ENCODE results near the gene PSMD6.

PSMD6 gene

DNA sequence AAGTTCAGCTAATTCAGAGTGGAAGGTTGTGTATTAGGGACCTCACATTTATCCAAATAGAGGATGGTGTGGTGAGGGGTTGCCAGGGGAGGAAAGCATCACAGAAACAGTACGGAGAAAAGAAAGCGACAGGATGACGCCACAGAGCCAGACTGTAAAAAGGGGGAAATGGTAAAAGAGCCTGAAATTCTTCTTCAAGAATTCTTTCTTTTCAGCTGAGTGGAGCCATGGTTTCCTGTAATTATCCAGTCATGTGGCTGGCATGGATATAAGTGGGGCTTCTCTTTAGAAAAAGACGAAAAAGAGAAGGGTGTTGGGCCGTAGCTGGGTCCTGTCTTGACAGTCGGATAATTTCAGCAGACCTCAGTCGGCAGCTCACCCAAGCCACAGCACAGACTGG, 24.5 kb upstream of the PSMD6 start:
- DNase-seq (ENCODE audit: low read depth in 2 of 2) = no peak
- TF ChIP-seq, protein P1, sequence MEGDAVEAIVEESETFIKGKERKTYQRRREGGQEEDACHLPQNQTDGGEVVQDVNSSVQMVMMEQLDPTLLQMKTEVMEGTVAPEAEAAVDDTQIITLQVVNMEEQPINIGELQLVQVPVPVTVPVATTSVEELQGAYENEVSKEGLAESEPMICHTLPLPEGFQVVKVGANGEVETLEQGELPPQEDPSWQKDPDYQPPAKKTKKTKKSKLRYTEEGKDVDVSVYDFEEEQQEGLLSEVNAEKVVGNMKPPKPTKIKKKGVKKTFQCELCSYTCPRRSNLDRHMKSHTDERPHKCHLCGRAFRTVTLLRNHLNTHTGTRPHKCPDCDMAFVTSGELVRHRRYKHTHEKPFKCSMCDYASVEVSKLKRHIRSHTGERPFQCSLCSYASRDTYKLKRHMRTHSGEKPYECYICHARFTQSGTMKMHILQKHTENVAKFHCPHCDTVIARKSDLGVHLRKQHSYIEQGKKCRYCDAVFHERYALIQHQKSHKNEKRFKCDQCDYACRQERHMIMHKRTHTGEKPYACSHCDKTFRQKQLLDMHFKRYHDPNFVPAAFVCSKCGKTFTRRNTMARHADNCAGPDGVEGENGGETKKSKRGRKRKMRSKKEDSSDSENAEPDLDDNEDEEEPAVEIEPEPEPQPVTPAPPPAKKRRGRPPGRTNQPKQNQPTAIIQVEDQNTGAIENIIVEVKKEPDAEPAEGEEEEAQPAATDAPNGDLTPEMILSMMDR (IDR thresholded peaks at IDR 0.05; ENCODE audit: low read depth, low read length) = no peak
- no peak overlapping the region for H3K4me3 ChIP-seq (replicated peaks in 1 of 2; ENCODE audit: low read depth in 2 of 2, low read length in 2 of 2)

DNA sequence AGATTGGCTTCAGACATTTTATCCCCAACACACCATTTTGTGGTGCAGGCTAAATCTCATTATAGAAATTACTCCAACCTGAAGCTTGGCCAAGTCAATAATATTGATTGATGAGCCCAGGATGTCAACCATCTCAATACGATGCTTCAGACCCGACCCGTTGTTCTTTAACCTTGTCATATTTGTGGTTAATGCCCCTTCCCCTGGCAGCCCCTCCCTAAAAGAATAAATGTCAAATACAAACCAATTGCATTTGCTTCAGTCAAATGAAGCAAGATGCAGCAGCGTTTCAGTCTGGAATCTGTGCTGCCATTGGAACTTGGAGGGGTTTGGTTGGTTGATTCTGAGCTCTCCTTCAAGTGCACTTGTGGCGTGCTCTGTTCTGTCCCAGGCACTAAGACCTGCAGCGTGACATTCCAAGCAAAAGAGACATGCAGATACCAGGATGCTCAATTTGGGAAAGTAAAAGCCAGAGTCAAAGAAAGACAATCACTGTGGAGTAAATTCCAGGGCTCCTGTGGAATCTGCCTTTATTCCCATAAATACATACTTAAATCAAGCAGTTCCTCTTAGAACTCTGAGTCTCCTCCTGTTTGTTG, 23.8 kb upstream of the PSMD6 start:
- no peak overlapping the region for H3K4me3 ChIP-seq (replicated peaks in 1 of 2; ENCODE audit: low read depth in 2 of 2, low read length in 2 of 2)
- no peak for DNase-seq (ENCODE audit: low read depth in 2 of 2)
- TF ChIP-seq, protein P1 (IDR thresholded peaks at IDR 0.05; ENCODE audit: low read depth, low read length) = no peak

DNA sequence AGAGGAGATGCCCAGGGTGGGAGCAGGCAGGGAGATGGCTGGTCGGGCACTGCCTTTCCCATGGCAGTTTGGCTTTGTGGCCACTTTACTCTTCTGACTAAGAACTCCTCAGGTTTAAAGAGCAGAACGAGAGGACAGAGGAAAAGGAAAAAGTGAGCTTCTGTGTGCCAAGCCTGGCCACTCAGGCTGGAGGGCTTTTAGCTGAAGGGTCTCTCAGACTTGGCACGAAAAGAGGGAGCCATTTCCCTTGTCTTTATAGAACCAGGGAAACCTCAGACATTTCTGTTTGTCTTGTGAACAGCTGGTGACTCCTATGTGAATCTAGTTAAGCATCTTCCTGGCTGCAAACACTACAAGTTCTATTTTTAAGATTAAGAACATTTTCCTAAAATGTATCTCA, 23.3 kb upstream of the PSMD6 start:
- no peak for DNase-seq (ENCODE audit: low read depth in 2 of 2)
- TF ChIP-seq, protein P1 (IDR thresholded peaks at IDR 0.05; ENCODE audit: low read depth, low read length) = no peak
- H3K4me3 ChIP-seq (replicated peaks in 1 of 2; ENCODE audit: low read depth in 2 of 2, low read length in 2 of 2) = no peak overlapping the region

DNA sequence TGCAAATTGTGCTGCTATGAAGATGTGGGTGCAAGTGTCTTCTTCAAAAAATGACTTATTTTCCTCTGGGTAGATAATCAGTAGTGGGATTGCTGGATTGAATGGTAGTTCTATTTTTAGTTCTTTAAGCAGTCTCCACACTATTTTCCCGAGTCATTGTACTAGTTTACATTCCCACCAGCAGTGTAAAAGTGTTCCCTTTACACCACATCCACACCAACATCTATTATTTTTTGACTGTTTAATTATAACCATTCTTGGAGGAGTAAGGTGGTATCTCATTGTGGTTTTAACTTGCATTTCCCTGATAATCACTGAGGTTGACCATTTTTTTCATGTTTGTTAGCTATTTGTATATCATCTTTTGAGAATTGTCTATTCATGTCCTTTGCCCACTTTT, 19.7 kb upstream of the PSMD6 start:
- H3K4me3 ChIP-seq (replicated peaks in 1 of 2; ENCODE audit: low read depth in 2 of 2, low read length in 2 of 2) = no peak overlapping the region
- no peak for DNase-seq (ENCODE audit: low read depth in 2 of 2)
- TF ChIP-seq, protein P1 (IDR thresholded peaks at IDR 0.05; ENCODE audit: low read depth, low read length) = no peak

DNA sequence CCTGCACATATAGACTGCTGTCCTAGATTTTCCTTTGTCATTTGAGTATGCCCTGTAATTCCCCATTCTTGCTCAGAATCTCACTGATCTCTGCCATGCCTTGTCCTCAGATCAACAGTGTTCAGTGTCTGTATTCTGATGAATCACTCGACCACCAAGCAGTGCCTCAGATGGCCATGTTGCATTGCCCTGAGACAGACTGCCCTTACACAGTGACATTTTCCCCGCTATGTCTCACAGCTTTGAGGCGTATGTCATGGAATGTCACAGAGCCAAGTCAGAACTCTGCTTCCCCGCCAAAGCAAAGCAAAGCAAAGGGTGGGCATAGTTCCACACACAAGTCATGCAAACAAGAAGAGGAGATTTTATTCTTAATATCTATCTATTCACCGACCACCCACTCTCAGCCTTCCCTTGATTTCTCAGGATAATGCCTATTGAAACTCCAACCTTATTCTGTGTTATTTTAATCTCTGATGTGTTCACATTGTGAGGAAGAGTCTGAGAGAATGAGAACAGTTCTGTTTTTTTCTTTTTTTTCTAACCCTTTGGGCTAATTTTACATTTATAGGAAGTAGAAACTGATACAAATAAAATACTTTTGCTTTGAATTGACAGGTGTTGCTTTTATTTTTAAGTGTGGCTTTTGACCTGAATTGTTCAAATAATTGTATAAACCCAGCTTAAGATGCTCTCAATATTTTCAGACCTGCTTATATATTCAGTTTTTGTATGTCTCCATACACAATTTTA, 16.9 kb upstream of the PSMD6 start:
- TF ChIP-seq, protein P1 (IDR thresholded peaks at IDR 0.05; ENCODE audit: low read depth, low read length) = no peak
- H3K4me3 ChIP-seq (replicated peaks in 1 of 2; ENCODE audit: low read depth in 2 of 2, low read length in 2 of 2) = no peak overlapping the region
- DNase-seq (ENCODE audit: low read depth in 2 of 2) = no peak

DNA sequence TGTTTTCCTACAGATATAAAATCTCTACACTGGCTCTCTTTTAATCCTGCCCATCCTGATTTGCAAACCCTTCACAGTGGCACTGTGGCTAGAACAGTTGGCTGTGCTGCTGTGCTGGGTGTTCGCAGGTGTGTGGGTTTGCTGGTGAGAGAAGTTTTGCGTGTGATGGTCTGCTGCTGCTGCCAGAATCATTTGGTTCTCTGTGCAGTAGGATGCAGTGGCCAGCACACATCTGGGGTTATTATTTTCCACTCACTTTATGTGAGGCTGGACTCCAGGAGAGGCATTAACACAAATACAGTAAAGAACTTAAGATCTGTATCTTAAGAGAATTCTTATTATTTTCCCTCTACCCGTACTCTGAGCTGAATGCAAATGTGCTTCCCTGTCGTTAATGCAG, 16.0 kb upstream of the PSMD6 start:
- TF ChIP-seq, protein P1 (IDR thresholded peaks at IDR 0.05; ENCODE audit: low read depth, low read length) = no peak
- no peak overlapping the region for H3K4me3 ChIP-seq (replicated peaks in 1 of 2; ENCODE audit: low read depth in 2 of 2, low read length in 2 of 2)
- no peak for DNase-seq (ENCODE audit: low read depth in 2 of 2)
